ENCODE data around the gene NRDC. TPM values are rescaled to one million over a fixed set of nuclear protein-coding genes. Genes with fewer than 3 reads are reported as not detected.

The NRDC gene
- total and polyA plus RNA-seq, 9 of the 15 experiments (the other 6 are each of a cell fraction or from before 2014, with no cell fraction given), result 102 to 371 (median 201) TPM

DNA sequence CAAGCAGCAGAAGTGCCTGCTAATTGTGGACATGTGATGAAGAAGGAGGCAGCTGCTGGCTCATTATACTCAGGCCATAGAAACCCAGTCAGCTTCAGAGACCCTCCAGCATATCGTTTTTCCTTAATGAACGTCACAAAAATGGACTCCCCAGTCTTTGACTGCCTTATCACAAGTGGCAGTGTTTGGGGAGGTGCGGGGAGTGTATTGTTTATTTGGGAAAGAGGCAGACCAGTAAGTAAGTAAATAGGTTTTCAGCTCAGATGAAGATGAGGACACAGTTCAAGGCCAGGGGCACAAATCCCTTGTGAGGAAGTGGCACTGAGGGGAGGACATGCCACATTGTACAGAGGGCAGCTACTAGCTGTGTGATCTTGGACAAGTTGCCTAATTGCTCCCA is 43.5 kb upstream of the NRDC start:
- Histone ChIP-seq H3K79me2 (ENCODE audit: control insufficient read depth, insufficient read depth, low read length) (no peaks in the 10 kb centered on the region), H3K4me3 (no peak overlapping the region), H3K4me2 (ENCODE audit: insufficient read depth, low read length) (no peak overlapping the region), H3K27ac (ENCODE audit: extremely low read depth, low read depth, low read length) (no peak overlapping the region), H3K27me3 (ENCODE audit: control insufficient read depth in 2 of 2, insufficient read depth in 2 of 2, low read length in 2 of 2) (peaks cover 46 to 57% of the 10 kb centered on the region in 2 experiments), H3K9ac (ENCODE audit: insufficient read depth in 1 of 2, low read depth in 2 of 2, low read length in 2 of 2) (no peak overlapping the region), H3K9me3 (replicated peaks; ENCODE audit: control insufficient read depth, insufficient read depth, low read depth, low read length) (no peaks in the 10 kb centered on the region), H3K9me1 (ENCODE audit: control insufficient read depth, insufficient read depth, low read length) (no peaks in the 10 kb centered on the region), H4K20me1 (replicated peaks; ENCODE audit: control insufficient read depth, insufficient read depth, low read length) (peaks cover 5% of the 10 kb centered on the region; the same call in 1 of the 2 replicates), H3K4me1 (replicated peaks in 1 of 2; ENCODE audit: control insufficient read depth in 2 of 2, insufficient read depth in 2 of 2, low read length in 2 of 2) (no peaks in the 10 kb centered on the region), H2AFZ (ENCODE audit: low read depth, low read length) (no peak overlapping the region), H3K36me3 (ENCODE audit: control insufficient read depth, insufficient read depth, low read length) (no peaks in the 10 kb centered on the region)
- ChIA-PET CTCF (ENCODE audit: low intra/inter-chr PET ratio) (interaction anchor here (0.6 kb wide), 1 partner anchor 151 kb away, joined by 3 read pairs; no protein-coding TSS in a partner anchor), POLR2A (interaction anchor here (0.6 to 1.5 kb wide), 2 partner anchors 20 to 291 kb away, joined by 3 to 4 read pairs; no protein-coding TSS in a partner anchor)
- in situ Hi-C loops (cut with MboI), result no loop called here
- DNase-seq (ENCODE audit: extremely low read depth in 1 of 4, low spot score in 3 of 4) (no peak), ATAC-seq (no peak), FAIRE-seq (no peak)
- no peak for TF ChIP-seq KHSRP (IDR thresholded peaks at IDR 0.05)
- TF ChIP-seq GMEB1 (CRISPR knock-in tag; IDR thresholded peaks at IDR 0.05), result no peak
- no peak for TF ChIP-seq TRIM25 (IDR thresholded peaks at IDR 0.05; ENCODE audit: borderline replicate concordance)
- TF ChIP-seq RBM14 (IDR thresholded peaks at IDR 0.05; ENCODE audit: borderline replicate concordance, insufficient read depth, low read depth, low read length), result no peak
- TF ChIP-seq ZMIZ1 (IDR thresholded peaks at IDR 0.05; ENCODE audit: low read depth in 2 of 2, low read length in 2 of 2), result no peak
- no peak for TF ChIP-seq MTA1 (IDR thresholded peaks at IDR 0.05; ENCODE audit: borderline replicate concordance)
- TF ChIP-seq EGR1 (conservative IDR thresholded peaks at IDR 0.05), result no peak
- TF ChIP-seq ATF7 (IDR thresholded peaks at IDR 0.05), result no peak
- no peak for TF ChIP-seq LCOR (CRISPR knock-in tag; IDR thresholded peaks at IDR 0.05)
- TF ChIP-seq ARID2 (IDR thresholded peaks at IDR 0.05), result no peak
- intact Hi-C loops (cut with micrococcal nuclease), result no loop called here
- 2% methylated on average over 3 of the region's 3 CpGs for WGBS (ENCODE audit: insufficient coverage, low coverage, missing lambda C conversion rate)
- BruUV-seq (replicated peaks), result no TSS peak
